ENCODE measurements around the gene SCUBE2. TPM values are rescaled to one million over a fixed set of nuclear protein-coding genes. Genes with fewer than 3 reads are reported as not detected.

SCUBE2 gene
- total RNA-seq, 1 donor from 2014 or later: 1.5 TPM

DNA sequence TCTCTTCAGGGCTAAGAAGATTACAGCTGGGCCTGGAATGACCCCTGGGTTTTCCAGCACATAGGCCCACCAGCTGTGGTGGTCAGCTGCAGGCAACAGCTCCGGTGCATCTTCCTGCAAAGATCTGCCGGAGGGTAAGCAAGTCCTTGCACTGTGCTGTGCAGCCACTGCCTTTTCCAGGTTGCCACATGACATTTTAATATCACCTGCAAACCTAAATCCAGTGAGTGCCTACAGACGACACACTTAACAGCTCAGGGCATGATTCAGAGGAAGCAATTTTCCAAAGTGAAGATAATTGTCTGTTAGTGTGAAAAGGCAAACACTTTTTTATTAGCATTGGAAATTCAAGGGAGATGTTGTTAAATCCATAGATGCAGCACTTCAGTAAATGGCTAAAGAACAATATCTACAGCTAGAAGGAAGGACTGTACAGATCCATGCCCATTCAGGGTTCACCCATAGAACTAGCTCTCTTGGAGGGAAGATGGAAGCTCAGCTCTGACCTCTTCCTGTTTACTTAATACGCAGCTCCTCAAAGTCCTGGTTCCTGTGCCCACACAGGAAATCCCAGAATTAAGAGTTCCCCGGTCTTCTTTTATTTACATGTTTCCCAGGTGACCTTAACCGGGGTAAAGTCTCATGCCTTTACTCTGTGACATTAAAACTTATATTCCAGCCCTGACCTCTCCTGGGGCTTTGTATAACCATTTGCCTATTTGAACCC is 74.3 kb downstream of the SCUBE2 start:
- FAIRE-seq (no peak), DNase-seq (ENCODE audit: low read depth) (no peak)
- no peak overlapping the region for H3K4me3 Mint-ChIP-seq (ENCODE audit: unreplicated experiment)
- TF ChIP-seq CTCF (IDR thresholded peaks at IDR 0.05; ENCODE audit: insufficient read depth, low read depth, low read length) (no peak), EZH2 (IDR thresholded peaks at IDR 0.05; ENCODE audit: insufficient read depth, low read length) (no peak)
- no peak overlapping the region for H3K27ac Mint-ChIP-seq (ENCODE audit: unreplicated experiment)
- Histone ChIP-seq H3K9me3 (ENCODE audit: insufficient read depth, low read depth, low read length) (no peaks in the 10 kb centered on the region), H4K20me1 (ENCODE audit: insufficient read depth, low read length) (no peaks in the 10 kb centered on the region), H3K27ac (ENCODE audit: low read depth, low read length) (no peak overlapping the region), H3K9ac (ENCODE audit: low read length) (no peak overlapping the region), H3K4me1 (ENCODE audit: insufficient read depth, low read length) (no peaks in the 10 kb centered on the region), H3K27me3 (ENCODE audit: insufficient read depth, low read length) (no peaks in the 10 kb centered on the region), H3K36me3 (ENCODE audit: insufficient read depth, low read length) (no peaks in the 10 kb centered on the region), H2AFZ (ENCODE audit: low read depth, low read length) (no peak overlapping the region), H3K79me2 (ENCODE audit: insufficient read depth, low read length) (no peaks in the 10 kb centered on the region), H3K4me2 (ENCODE audit: low read length) (no peak overlapping the region), H3K4me3 (ENCODE audit: insufficient read depth, low read depth, low read length) (no peak overlapping the region)
- H3K9me3 Mint-ChIP-seq (ENCODE audit: unreplicated experiment): peaks cover 1% of the 10 kb centered on the region
- peaks cover 8% of the 10 kb centered on the region for H3K36me3 Mint-ChIP-seq (ENCODE audit: low read depth, unreplicated experiment)
- H3K4me1 Mint-ChIP-seq (ENCODE audit: low read depth, unreplicated experiment): no peaks in the 10 kb centered on the region
- peaks cover 4% of the 10 kb centered on the region for H3K27me3 Mint-ChIP-seq (ENCODE audit: low read depth, unreplicated experiment)

GRCh38 chr11:9015677-9016076 is 75.7 kb downstream of the SCUBE2 start:
- peaks cover 2% of the 10 kb centered on the region for H3K9me3 Mint-ChIP-seq (ENCODE audit: unreplicated experiment)
- TF ChIP-seq CTCF (IDR thresholded peaks at IDR 0.05; ENCODE audit: insufficient read depth, low read depth, low read length) (peak; percentile 82), EZH2 (IDR thresholded peaks at IDR 0.05; ENCODE audit: insufficient read depth, low read length) (no peak)
- H3K36me3 Mint-ChIP-seq (ENCODE audit: low read depth, unreplicated experiment): peaks cover 8% of the 10 kb centered on the region
- Histone ChIP-seq H3K9me3 (ENCODE audit: insufficient read depth, low read depth, low read length) (no peaks in the 10 kb centered on the region), H2AFZ (ENCODE audit: low read depth, low read length) (no peak overlapping the region), H3K79me2 (ENCODE audit: insufficient read depth, low read length) (no peaks in the 10 kb centered on the region), H3K36me3 (ENCODE audit: insufficient read depth, low read length) (no peaks in the 10 kb centered on the region), H3K4me2 (ENCODE audit: low read length) (no peak overlapping the region), H3K9ac (ENCODE audit: low read length) (no peak overlapping the region), H3K4me1 (ENCODE audit: insufficient read depth, low read length) (no peaks in the 10 kb centered on the region), H3K4me3 (ENCODE audit: insufficient read depth, low read depth, low read length) (no peak overlapping the region), H3K27ac (ENCODE audit: low read depth, low read length) (no peak overlapping the region), H3K27me3 (ENCODE audit: insufficient read depth, low read length) (no peaks in the 10 kb centered on the region), H4K20me1 (ENCODE audit: insufficient read depth, low read length) (no peaks in the 10 kb centered on the region)
- FAIRE-seq (peak; percentile 88), DNase-seq (ENCODE audit: low read depth) (peak; percentile 59)
- no peak overlapping the region for H3K27ac Mint-ChIP-seq (ENCODE audit: unreplicated experiment)
- peaks cover 5% of the 10 kb centered on the region for H3K27me3 Mint-ChIP-seq (ENCODE audit: low read depth, unreplicated experiment)
- H3K4me3 Mint-ChIP-seq (ENCODE audit: unreplicated experiment): no peak overlapping the region
- no peaks in the 10 kb centered on the region for H3K4me1 Mint-ChIP-seq (ENCODE audit: low read depth, unreplicated experiment)

DNA sequence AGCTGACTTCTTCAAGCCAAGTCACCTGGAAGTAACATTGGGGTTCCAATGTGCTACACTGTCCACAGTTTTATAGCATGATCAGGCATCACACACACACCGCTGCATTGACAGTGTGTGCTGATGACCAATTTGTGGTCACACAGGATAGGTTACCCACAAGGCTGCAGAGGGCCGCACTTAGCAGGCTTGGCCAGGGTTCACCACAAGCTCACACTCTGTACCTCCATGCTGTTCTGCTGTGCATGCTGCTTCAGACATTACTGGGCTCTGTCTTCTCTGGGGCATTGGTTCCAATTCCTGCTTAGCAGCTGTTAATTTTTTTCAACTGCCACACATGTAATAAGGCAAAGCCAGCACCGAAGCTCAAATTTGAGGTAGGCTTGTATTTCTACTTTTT is 76.6 kb downstream of the SCUBE2 start:
- no peaks in the 10 kb centered on the region for H3K9me3 ChIP-seq (ENCODE audit: insufficient read depth, low read depth, low read length)
- TF ChIP-seq EZH2 (IDR thresholded peaks at IDR 0.05; ENCODE audit: insufficient read depth, low read length): no peak
- TF ChIP-seq CTCF (IDR thresholded peaks at IDR 0.05; ENCODE audit: insufficient read depth, low read depth, low read length): no peak
- H3K27ac ChIP-seq (ENCODE audit: low read depth, low read length): no peak overlapping the region
- no peaks in the 10 kb centered on the region for H3K4me1 ChIP-seq (ENCODE audit: insufficient read depth, low read length)
- Mint-ChIP-seq H3K4me1 (ENCODE audit: low read depth, unreplicated experiment) (no peaks in the 10 kb centered on the region), H3K36me3 (ENCODE audit: low read depth, unreplicated experiment) (peaks cover 8% of the 10 kb centered on the region), H3K4me3 (ENCODE audit: unreplicated experiment) (no peak overlapping the region), H3K27me3 (ENCODE audit: low read depth, unreplicated experiment) (peaks cover 8% of the 10 kb centered on the region), H3K27ac (ENCODE audit: unreplicated experiment) (no peak overlapping the region), H3K9me3 (ENCODE audit: unreplicated experiment) (peaks cover 6% of the 10 kb centered on the region)
- no peak overlapping the region for H3K4me2 ChIP-seq (ENCODE audit: low read length)
- FAIRE-seq: no peak
- H3K36me3 ChIP-seq (ENCODE audit: insufficient read depth, low read length): no peaks in the 10 kb centered on the region
- peak; percentile 3 for DNase-seq (ENCODE audit: low read depth)
- H3K79me2 ChIP-seq (ENCODE audit: insufficient read depth, low read length): no peaks in the 10 kb centered on the region
- H3K9ac ChIP-seq (ENCODE audit: low read length): no peak overlapping the region
- H3K27me3 ChIP-seq (ENCODE audit: insufficient read depth, low read length): no peaks in the 10 kb centered on the region
- no peak overlapping the region for H2AFZ ChIP-seq (ENCODE audit: low read depth, low read length)
- no peak overlapping the region for H3K4me3 ChIP-seq (ENCODE audit: insufficient read depth, low read depth, low read length)
- no peaks in the 10 kb centered on the region for H4K20me1 ChIP-seq (ENCODE audit: insufficient read depth, low read length)
